ENCODE data around the gene GPAM.
"Not testable (repeated sequence)": the region's sequence is repeated elsewhere in the genome, so short reads cannot be mapped to it uniquely, and the experiment has no call there.

Gene GPAM

DNA sequence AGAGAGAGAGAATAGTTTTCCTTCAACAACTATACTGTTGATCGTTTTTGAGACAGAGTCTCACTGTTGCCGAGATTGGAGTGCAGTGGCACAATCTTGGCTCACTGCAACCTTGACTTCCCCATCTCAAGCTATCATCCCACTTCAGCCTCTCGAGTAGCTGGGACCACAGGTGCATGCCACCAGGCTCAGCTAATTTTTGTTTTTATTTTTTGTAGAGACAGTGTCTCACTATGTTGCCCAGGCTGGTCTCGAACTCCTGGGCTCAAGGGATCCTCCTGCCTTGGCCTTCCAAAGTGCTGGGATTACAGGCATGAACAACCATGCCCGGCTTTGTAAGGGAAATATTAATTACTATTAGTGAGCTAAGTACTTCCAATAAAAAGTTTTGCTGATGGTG lies 16.7 kb upstream of the GPAM start:
- H3K9me3 ChIP-seq (ENCODE audit: control insufficient read depth in 1 of 2, low read length in 2 of 2); H3K27me3 ChIP-seq (ENCODE audit: low read depth, low read length); H3K4me1 ChIP-seq (ENCODE audit: control insufficient read depth in 1 of 2, insufficient read depth in 2 of 2, low read length in 2 of 2); H3K36me3 ChIP-seq (ENCODE audit: control insufficient read depth in 1 of 2, insufficient read depth in 2 of 2, low read length in 2 of 2); H3K4me3 ChIP-seq (ENCODE audit: low read depth in 1 of 2, low read length in 2 of 2); H3K27ac ChIP-seq (ENCODE audit: low read length): not testable (repeated sequence)

GRCh38 chr10:112197662-112198061 lies 14.1 kb upstream of the GPAM start:
- H3K27ac ChIP-seq (ENCODE audit: low read length); H3K27me3 ChIP-seq (ENCODE audit: low read depth, low read length); H3K4me3 ChIP-seq (ENCODE audit: low read depth in 1 of 2, low read length in 2 of 2); H3K4me1 ChIP-seq (ENCODE audit: control insufficient read depth in 1 of 2, insufficient read depth in 2 of 2, low read length in 2 of 2); H3K36me3 ChIP-seq (ENCODE audit: control insufficient read depth in 1 of 2, insufficient read depth in 2 of 2, low read length in 2 of 2); H3K9me3 ChIP-seq (ENCODE audit: control insufficient read depth in 1 of 2, low read length in 2 of 2): not testable (repeated sequence)

GRCh38 chr10:112195224-112195623 lies 11.7 kb upstream of the GPAM start:
- Histone ChIP-seq H3K27ac (ENCODE audit: low read length) (no peak overlapping the region), H3K36me3 (ENCODE audit: control insufficient read depth in 1 of 2, insufficient read depth in 2 of 2, low read length in 2 of 2) (no peaks in the 10 kb centered on the region), H3K4me1 (ENCODE audit: control insufficient read depth in 1 of 2, insufficient read depth in 2 of 2, low read length in 2 of 2) (no peaks in the 10 kb centered on the region), H3K27me3 (ENCODE audit: low read depth, low read length) (no peaks in the 10 kb centered on the region), H3K9me3 (ENCODE audit: control insufficient read depth in 1 of 2, low read length in 2 of 2) (no peaks in the 10 kb centered on the region), H3K4me3 (ENCODE audit: low read depth in 1 of 2, low read length in 2 of 2) (no peak overlapping the region)

DNA sequence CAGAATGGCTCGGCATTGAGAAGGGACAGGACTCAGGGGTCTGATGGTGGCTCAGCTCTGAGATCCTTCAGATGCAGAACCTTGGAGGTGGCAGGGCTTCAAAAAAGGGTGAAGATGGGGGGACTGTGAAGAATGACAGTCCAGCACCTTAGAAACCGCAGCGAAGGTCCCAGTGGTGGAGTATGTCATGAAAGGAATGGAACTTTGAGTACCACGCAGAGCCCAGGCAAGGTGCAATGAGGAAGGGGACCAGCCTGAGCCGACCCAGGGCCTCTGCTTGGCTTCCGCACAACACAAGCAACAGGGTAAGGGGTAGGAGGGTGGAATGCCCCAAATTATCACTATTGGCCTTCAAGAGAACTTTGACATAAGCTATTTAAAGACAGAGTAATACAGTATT lies 8.2 kb upstream of the GPAM start:
- Histone ChIP-seq H3K4me1 (ENCODE audit: control insufficient read depth in 1 of 2, insufficient read depth in 2 of 2, low read length in 2 of 2) (no peaks in the 10 kb centered on the region), H3K27me3 (ENCODE audit: low read depth, low read length) (no peaks in the 10 kb centered on the region), H3K36me3 (ENCODE audit: control insufficient read depth in 1 of 2, insufficient read depth in 2 of 2, low read length in 2 of 2) (no peaks in the 10 kb centered on the region), H3K4me3 (ENCODE audit: low read depth in 1 of 2, low read length in 2 of 2) (no peak overlapping the region), H3K9me3 (ENCODE audit: control insufficient read depth in 1 of 2, low read length in 2 of 2) (no peaks in the 10 kb centered on the region), H3K27ac (ENCODE audit: low read length) (no peak overlapping the region)

DNA sequence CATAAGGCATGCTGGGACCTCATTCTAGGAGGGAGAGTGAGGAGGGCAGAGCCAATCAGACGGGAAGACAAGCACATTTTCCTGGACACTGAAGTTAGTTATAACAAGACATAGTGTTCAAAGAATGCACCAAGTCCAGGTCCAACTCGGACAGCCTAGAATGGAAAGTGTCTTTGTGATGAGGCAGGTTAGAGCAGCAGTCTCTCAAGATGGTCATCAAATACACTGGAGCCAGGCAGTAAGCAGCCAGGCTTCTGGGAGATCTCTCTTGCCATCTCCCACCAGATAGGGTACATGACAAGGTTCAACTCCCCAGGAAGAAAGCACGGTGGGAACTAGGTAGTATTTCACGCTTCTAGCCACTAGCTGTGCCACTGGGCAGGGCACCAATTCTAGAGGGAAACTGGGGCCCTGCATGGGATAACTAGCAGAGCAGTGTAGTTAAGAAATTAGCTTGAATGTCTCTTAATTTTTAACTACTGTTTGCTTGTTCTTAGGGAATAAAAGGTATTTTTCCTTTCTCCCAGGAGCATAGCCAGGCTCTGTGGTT lies 7.6 kb upstream of the GPAM start:
- no peak overlapping the region for H3K4me3 ChIP-seq (ENCODE audit: low read depth in 1 of 2, low read length in 2 of 2)
- no peaks in the 10 kb centered on the region for H3K9me3 ChIP-seq (ENCODE audit: control insufficient read depth in 1 of 2, low read length in 2 of 2)
- no peak overlapping the region for H3K27ac ChIP-seq (ENCODE audit: low read length)
- H3K4me1 ChIP-seq (ENCODE audit: control insufficient read depth in 1 of 2, insufficient read depth in 2 of 2, low read length in 2 of 2), result no peaks in the 10 kb centered on the region
- no peaks in the 10 kb centered on the region for H3K36me3 ChIP-seq (ENCODE audit: control insufficient read depth in 1 of 2, insufficient read depth in 2 of 2, low read length in 2 of 2)
- H3K27me3 ChIP-seq (ENCODE audit: low read depth, low read length), result no peaks in the 10 kb centered on the region

- Histone ChIP-seq H3K27me3 (ENCODE audit: low read depth, low read length) (no peaks in the 10 kb centered on the region), H3K4me1 (ENCODE audit: control insufficient read depth in 1 of 2, insufficient read depth in 2 of 2, low read length in 2 of 2) (no peaks in the 10 kb centered on the region), H3K9me3 (ENCODE audit: control insufficient read depth in 1 of 2, low read length in 2 of 2) (no peaks in the 10 kb centered on the region), H3K27ac (ENCODE audit: low read length) (no peak overlapping the region), H3K36me3 (ENCODE audit: control insufficient read depth in 1 of 2, insufficient read depth in 2 of 2, low read length in 2 of 2) (no peaks in the 10 kb centered on the region), H3K4me3 (ENCODE audit: low read depth in 1 of 2, low read length in 2 of 2) (no peak overlapping the region)
Observed at GRCh38 chr10:112189465-112189864, 5.9 kb upstream of the GPAM start.

DNA sequence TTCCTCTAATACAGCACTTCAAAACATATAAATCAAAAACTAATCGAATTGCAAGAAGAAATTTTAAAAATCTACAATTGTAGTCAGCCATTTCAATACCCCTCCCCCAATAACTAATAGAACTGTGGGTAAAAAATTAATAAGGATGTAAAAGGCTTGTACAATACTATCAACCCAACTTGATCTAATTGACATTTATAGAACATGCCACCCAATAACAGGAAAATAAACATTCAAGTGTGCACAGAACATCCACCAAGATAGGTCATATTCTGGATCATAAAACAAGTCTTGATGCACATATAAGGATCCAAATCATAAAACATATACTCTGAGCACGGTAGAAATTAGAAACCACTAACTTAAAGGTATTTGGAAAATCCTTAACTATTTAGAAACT lies 4.0 kb upstream of the GPAM start:
- Histone ChIP-seq H3K27ac (ENCODE audit: low read length) (no peak overlapping the region), H3K9me3 (ENCODE audit: control insufficient read depth in 1 of 2, low read length in 2 of 2) (no peaks in the 10 kb centered on the region), H3K27me3 (ENCODE audit: low read depth, low read length) (no peaks in the 10 kb centered on the region), H3K4me1 (ENCODE audit: control insufficient read depth in 1 of 2, insufficient read depth in 2 of 2, low read length in 2 of 2) (peaks cover 5 to 12% of the 10 kb centered on the region in 2 donors), H3K36me3 (ENCODE audit: control insufficient read depth in 1 of 2, insufficient read depth in 2 of 2, low read length in 2 of 2) (no peaks in the 10 kb centered on the region), H3K4me3 (ENCODE audit: low read depth in 1 of 2, low read length in 2 of 2) (no peak overlapping the region)

DNA sequence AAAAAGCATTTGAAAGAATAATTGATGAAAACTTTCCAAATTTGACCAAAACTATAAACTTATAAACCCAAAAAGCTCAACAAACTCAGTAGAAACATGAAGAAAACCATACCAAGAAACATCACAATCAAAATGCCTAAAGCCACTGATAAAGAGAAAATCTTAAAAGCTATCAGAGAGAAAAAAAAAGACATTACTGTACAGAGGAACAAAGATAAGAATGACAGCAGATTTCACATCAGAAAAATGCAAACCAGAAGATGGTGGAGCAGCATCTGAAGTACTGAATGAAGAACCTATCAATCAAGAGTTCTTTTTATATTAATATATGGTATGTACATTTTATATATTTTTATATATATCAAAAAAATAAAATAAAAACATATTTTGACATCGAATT lies 2.4 kb upstream of the GPAM start:
- H3K4me1 ChIP-seq (ENCODE audit: control insufficient read depth in 1 of 2, insufficient read depth in 2 of 2, low read length in 2 of 2), result peaks cover 6 to 15% of the 10 kb centered on the region in 2 donors
- H3K36me3 ChIP-seq (ENCODE audit: control insufficient read depth in 1 of 2, insufficient read depth in 2 of 2, low read length in 2 of 2), result no peaks in the 10 kb centered on the region
- H3K27me3 ChIP-seq (ENCODE audit: low read depth, low read length), result no peaks in the 10 kb centered on the region
- H3K4me3 ChIP-seq (ENCODE audit: low read depth in 1 of 2, low read length in 2 of 2), result no peak overlapping the region
- H3K9me3 ChIP-seq (ENCODE audit: control insufficient read depth in 1 of 2, low read length in 2 of 2), result no peaks in the 10 kb centered on the region
- H3K27ac ChIP-seq (ENCODE audit: low read length), result no peak overlapping the region

DNA sequence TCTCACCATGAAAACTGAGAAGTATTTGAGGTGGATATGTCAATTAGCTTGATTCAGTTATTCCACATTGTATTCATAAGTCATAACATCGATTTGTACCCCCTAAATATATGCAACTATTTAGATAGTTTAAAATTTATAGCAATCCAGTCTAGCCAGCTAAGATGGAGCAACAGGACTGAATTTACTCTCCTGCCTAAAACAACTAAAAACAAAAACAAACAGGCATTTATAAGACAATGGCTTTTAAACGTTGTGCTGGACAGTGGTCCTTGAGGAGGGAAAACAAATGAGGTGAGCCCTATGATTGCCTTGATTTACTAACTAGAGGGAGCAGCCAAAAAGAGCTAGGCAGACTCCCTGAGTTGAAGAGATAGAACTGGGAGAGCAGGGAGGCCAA lies 814 bp upstream of the GPAM start:
- Histone ChIP-seq H3K36me3 (ENCODE audit: control insufficient read depth in 1 of 2, insufficient read depth in 2 of 2, low read length in 2 of 2) (peaks cover 3 to 10% of the 10 kb centered on the region in 2 donors), H3K27me3 (ENCODE audit: low read depth, low read length) (no peaks in the 10 kb centered on the region), H3K4me3 (ENCODE audit: low read depth in 1 of 2, low read length in 2 of 2) (peak overlapping the region; percentile 91 to 96), H3K9me3 (ENCODE audit: control insufficient read depth in 1 of 2, low read length in 2 of 2) (no peaks in the 10 kb centered on the region), H3K4me1 (ENCODE audit: control insufficient read depth in 1 of 2, insufficient read depth in 2 of 2, low read length in 2 of 2) (peaks cover 6 to 15% of the 10 kb centered on the region in 2 donors), H3K27ac (ENCODE audit: low read length) (peak overlapping the region; percentile 90)

DNA sequence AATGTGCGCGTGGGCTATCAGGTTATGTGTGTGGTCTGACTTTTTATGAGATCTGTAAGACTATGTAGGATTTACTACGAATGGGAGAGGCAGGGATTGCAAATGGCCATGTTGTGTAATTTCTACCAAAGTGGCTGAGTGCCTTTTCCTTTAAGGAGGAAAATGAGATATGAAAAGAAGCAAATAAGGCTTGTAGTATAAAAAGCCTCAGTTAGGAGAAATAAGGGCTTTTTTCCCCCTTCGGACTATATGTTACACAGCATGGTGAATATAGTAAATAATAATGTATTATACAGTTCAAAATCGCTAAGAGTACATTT lies 447 bp upstream of the GPAM start:
- H3K4me3 ChIP-seq (ENCODE audit: low read depth in 1 of 2, low read length in 2 of 2), result peak overlapping the region; percentile 91 to 96
- H3K27ac ChIP-seq (ENCODE audit: low read length), result peak overlapping the region; percentile 90
- peaks cover 6 to 15% of the 10 kb centered on the region in 2 donors for H3K4me1 ChIP-seq (ENCODE audit: control insufficient read depth in 1 of 2, insufficient read depth in 2 of 2, low read length in 2 of 2)
- H3K27me3 ChIP-seq (ENCODE audit: low read depth, low read length), result no peaks in the 10 kb centered on the region
- H3K9me3 ChIP-seq (ENCODE audit: control insufficient read depth in 1 of 2, low read length in 2 of 2), result no peaks in the 10 kb centered on the region
- H3K36me3 ChIP-seq (ENCODE audit: control insufficient read depth in 1 of 2, insufficient read depth in 2 of 2, low read length in 2 of 2), result peaks cover 3 to 12% of the 10 kb centered on the region in 2 donors

DNA sequence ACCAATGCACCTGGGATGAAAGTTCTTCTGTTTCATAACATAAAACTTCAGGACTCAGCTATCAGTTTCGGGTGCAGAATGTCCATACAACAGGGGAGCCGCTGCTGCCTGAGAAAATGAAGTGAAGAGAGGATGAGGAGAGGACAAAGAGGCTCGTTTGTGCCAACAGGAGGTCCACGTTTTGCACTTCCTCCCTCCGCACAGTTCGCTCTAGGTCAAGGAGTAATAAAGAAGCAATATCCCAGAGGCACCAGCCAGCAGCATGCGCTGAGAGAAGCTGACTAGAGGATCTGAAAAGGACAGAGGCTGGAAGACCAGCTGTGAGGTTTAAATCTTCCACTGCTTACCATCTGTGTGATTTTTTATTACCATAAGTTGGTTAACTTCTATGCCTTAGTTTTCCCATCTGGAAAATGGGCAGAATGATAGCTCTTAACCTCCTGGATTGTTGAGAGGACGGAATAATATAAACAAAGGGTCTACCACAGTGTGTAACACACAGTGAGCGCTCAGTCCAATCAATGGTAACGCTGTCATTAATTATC lies 709 bp downstream of the GPAM start:
- H3K27me3 ChIP-seq (ENCODE audit: low read depth, low read length), result no peaks in the 10 kb centered on the region
- peak overlapping the region; percentile 46 for H3K27ac ChIP-seq (ENCODE audit: low read length)
- H3K9me3 ChIP-seq (ENCODE audit: control insufficient read depth in 1 of 2, low read length in 2 of 2), result no peaks in the 10 kb centered on the region
- peaks cover 3 to 22% of the 10 kb centered on the region in 2 donors for H3K36me3 ChIP-seq (ENCODE audit: control insufficient read depth in 1 of 2, insufficient read depth in 2 of 2, low read length in 2 of 2)
- peak overlapping the region; percentile 91 to 96 for H3K4me3 ChIP-seq (ENCODE audit: low read depth in 1 of 2, low read length in 2 of 2)
- H3K4me1 ChIP-seq (ENCODE audit: control insufficient read depth in 1 of 2, insufficient read depth in 2 of 2, low read length in 2 of 2), result peaks cover 6 to 15% of the 10 kb centered on the region in 2 donors

DNA sequence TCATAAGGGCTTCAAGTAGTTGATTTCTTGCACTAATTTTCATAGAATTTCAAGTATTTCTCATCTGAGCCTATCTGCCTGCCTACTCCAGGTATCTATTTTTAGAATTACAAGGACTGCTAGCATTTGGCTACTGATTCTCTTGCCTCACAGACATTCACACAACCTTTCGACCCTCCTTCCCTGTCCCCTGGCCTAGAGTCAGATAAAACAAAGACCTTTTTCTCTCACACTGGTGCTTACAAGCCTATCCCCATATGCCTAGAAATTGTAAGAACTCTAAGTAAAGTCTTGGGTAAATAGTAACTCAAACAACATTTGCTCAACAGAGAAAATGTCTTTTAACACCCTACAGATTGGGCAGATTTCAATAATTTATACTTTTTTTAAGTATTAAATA lies 6.3 kb downstream of the GPAM start:
- H3K9me3 ChIP-seq (ENCODE audit: control insufficient read depth in 1 of 2, low read length in 2 of 2), result no peaks in the 10 kb centered on the region
- H3K27me3 ChIP-seq (ENCODE audit: low read depth, low read length), result no peaks in the 10 kb centered on the region
- H3K27ac ChIP-seq (ENCODE audit: low read length), result no peak overlapping the region
- peaks cover 0 to under 1% of the 10 kb centered on the region in 2 donors for H3K4me1 ChIP-seq (ENCODE audit: control insufficient read depth in 1 of 2, insufficient read depth in 2 of 2, low read length in 2 of 2)
- H3K36me3 ChIP-seq (ENCODE audit: control insufficient read depth in 1 of 2, insufficient read depth in 2 of 2, low read length in 2 of 2), result peaks cover 28 to 68% of the 10 kb centered on the region in 2 donors
- no peak overlapping the region for H3K4me3 ChIP-seq (ENCODE audit: low read depth in 1 of 2, low read length in 2 of 2)
